Renal cortex interstitium (tissue), 11 donors: ENCODE results near the gene CCL11. TPM values are rescaled to one million over a fixed set of nuclear protein-coding genes. Genes with fewer than 3 reads are reported as not detected.

Source experiments
- DNase-seq, 11 donors: peaks; one replicate each; pipeline ENCODE4 v3.0.0-alpha.2; 2013; ENCODE audit warnings: low read depth in 9 of 11, low spot score in 4 of 11; ENCODE audit errors: extremely low read depth in 1 of 11
- polyA plus RNA-seq, 3 donors: library from polyadenylated mRNA; unstranded; fragments of 120-200 nt; gene quantifications; one replicate each; pipeline ENCODE4 v1.2.1, GENCODE V29; 2013; ENCODE audit not compliant: insufficient read length in 3 of 3

Gene CCL11
- polyA plus RNA-seq, 3 donors = 0.50 to 1.1 (median 0.70) TPM

- peak in 9 of 11 donors; percentile 45 to 81 (median 56) for DNase-seq
Measured at GRCh38 chr17:34254651-34255380, 30.7 kb upstream of the CCL11 start, which contains the start of gene CCL2. Gene CCL2, plus strand, starts transcription at chr17:34255285. Its CDS starts 65 bp downstream, at chr17:34255350.

DNA sequence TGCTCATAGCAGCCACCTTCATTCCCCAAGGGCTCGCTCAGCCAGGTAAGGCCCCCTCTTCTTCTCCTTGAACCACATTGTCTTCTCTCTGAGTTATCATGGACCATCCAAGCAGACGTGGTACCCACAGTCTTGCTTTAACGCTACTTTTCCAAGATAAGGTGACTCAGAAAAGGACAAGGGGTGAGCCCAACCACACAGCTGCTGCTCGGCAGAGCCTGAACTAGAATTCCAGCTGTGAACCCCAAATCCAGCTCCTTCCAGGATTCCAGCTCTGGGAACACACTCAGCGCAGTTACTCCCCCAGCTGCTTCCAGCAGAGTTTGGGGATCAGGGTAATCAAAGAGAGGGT lies 30.2 kb upstream of the CCL11 start:
- no peak for DNase-seq

DNA sequence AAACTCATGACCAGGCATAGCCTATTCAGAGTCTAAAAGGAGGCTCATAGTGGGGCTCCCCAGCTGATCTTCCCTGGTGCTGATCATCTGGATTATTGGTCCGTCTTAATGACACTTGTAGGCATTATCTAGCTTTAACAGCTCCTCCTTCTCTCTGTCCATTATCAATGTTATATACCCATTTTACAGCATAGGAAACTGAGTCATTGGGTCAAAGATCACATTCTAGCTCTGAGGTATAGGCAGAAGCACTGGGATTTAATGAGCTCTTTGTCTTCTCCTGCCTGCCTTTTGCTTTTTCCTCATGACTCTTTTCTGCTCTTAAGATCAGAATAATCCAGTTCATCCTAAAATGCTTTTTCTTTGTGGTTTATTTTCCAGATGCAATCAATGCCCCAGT lies 29.7 kb upstream of the CCL11 start:
- no peak for DNase-seq

DNA sequence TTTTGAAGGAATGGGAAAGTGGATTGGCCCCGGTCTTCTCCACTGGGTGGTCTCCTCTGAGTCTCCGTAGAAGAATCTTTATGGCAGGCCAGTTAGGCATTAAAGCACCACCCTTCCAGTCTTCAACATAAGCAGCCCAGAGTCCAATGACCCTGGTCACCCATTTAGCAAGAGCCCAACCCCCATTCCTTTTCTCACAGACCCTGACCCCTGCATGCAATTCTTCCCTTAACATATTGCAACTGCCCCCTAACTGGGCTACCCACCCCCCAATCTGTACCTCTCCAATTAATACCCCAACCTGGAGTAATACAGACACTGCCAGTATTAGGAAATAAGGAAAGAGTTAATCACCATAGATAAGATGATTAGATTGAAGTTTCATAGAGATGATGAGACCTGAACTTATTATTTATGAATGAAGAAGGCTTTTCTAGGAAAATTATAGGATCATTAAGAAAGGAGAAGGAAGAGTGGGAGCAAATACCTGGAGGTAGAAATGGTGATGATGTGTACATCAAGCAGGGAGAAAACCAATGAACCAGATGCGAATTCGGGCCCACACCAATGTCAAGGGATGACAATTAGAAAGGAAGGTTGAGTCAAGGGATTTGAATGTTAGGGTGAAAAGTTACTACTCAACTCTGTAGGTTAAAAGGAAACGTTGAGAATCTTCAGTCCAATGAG lies 28.1 kb upstream of the CCL11 start:
- DNase-seq = no peak

DNA sequence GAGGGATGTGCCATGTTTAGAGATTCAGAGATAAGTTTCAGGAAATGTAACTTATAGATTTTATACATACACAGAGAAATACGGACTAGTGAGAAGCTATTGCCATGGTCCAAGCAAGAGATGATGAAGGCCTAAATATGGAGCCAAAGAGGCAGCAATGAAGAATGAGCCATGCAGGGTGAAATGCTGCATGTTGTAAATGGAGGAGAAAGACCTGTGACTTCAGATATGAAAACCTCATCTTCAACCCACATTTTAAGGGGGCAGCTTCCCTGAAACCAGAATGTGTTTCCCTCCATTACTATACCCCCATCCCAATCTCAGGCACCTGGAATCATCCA lies 27.6 kb upstream of the CCL11 start:
- no peak for DNase-seq

DNA sequence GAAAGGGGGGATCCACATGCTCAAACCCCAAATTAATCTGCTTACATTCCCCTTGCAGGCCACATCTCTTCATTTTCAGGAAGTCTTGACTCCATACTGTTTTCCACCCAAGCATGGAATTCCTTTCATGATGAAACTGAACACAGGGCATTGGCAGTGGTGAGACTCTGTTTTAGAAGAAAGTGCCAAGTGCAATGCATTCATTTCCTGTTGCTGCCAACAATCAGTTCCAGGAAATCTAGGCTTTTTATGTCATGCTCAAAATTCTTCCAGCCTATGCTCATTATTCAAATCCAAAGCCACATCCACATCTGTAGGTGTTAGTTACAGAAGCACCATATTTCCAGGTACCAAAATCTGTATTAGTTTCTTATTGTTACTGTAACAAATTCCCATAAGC lies 26.4 kb upstream of the CCL11 start:
- DNase-seq = no peak

GRCh38 chr17:34260861-34261260 lies 24.7 kb upstream of the CCL11 start:
- DNase-seq = no peak

- no peak for DNase-seq
Measured at GRCh38 chr17:34261568-34262337, 23.8 kb upstream of the CCL11 start.

- DNase-seq = no peak
Measured at GRCh38 chr17:34265711-34266110, 19.8 kb upstream of the CCL11 start.

GRCh38 chr17:34269969-34270368 lies 15.6 kb upstream of the CCL11 start, which contains the start of gene CCL7:
Gene CCL7, plus strand, starts transcription at chr17:34270221. Its CDS starts 70 bp downstream, at chr17:34270291.
- no peak for DNase-seq

GRCh38 chr17:34275881-34276280 lies 9.7 kb upstream of the CCL11 start:
- DNase-seq = no peak

GRCh38 chr17:34276826-34277225 lies 8.7 kb upstream of the CCL11 start:
- no peak for DNase-seq

DNA sequence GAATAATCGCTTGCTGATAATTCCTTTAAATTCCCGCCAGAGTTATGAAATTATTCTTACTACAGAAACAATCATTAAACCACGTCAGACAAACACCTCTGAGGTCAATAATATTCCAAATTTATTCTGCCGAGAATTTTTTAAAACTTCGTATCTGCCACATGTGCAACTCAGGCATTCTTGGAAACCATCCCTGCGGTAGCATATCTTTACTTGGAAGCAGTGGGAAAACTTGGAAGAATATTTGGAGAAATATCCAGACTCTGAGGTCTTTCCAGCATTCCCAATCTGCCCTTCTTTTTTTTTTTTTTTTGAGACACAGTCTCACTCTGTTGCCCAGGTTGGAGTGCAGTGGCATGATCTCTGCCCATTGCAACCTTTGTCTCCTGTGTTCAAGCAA lies 2.0 kb upstream of the CCL11 start:
- no peak for DNase-seq

DNA sequence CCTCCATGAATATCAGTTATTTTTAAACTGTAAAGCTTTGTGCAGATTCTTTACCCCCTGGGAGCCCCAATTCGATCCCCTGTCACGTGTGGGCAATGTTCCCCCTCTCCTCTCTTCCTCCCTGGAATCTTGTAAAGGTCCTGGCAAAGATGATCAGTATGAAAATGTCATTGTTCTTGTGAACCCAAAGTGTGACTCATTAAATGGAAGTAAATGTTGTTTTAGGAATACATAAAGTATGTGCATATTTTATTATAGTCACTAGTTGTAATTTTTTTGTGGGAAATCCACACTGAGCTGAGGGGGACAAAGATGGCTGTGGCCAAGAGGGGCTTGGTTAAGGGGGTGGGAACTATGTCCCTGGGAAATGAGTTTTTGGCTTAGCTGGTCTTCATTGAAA lies 2.3 kb downstream of the CCL11 start:
- DNase-seq = no peak

- DNase-seq = no peak
Measured at GRCh38 chr17:34290586-34290985, 5.0 kb downstream of the CCL11 start.

DNA sequence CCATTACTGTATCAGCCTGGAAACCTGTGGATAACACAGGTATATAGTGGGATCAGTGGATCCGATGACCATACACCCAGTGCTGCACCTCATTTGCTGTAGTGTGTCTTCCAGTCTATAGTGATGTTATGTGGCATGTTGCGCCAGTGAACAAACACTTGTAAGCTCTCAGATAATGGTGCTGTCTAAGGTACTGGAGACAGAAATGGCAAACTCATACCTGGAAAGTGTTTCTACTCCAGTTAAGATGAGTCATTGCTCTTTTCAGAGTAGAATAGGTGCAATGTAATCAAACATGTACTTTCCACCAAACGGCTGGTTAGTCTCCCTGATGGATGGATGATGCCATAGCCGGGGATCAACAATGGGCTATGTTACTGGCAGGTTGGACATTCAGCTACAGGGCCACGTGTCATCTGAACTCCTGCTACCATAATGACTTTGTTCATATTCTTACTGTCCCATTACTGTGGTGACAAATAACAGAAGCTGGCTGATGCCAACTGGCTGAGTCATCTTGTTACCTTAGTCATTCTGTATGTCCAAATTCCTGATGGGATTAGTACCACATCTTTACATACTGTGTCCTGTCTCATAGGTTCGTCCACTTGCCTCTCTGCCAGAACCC lies 6.3 kb downstream of the CCL11 start:
- DNase-seq = no peak

GRCh38 chr17:34299027-34299426 lies 13.5 kb downstream of the CCL11 start:
- no peak for DNase-seq

- no peak for DNase-seq
Measured at GRCh38 chr17:34299956-34300577, 14.5 kb downstream of the CCL11 start.

GRCh38 chr17:34300652-34301370 lies 15.3 kb downstream of the CCL11 start:
- DNase-seq = no peak
